KOPT-K1 (cell line): ENCODE results near the gene PRSS50.

Source experiments
- H3K27ac ChIP-seq: fragments of 200-600 bp; sonication (generic); 2 replicates; pipeline ENCODE4 v1.5.1; 2016; ENCODE audit warnings: antibody characterized with exemption, mild to moderate bottlenecking, low read depth, low read length; ENCODE audit not compliant: poor library complexity, severe bottlenecking
- H3K36me3 ChIP-seq: fragments of 200-600 bp; sonication (generic); 2 replicates; pipeline ENCODE4 v1.5.1; 2017; ENCODE audit warnings: antibody characterized with exemption, mild to moderate bottlenecking, low read length, moderate library complexity; ENCODE audit not compliant: insufficient read depth
- H3K9me3 ChIP-seq: fragments of 200-600 bp; sonication (generic); 2 replicates; pipeline ENCODE4 v1.5.1; 2017; ENCODE audit warnings: antibody characterized with exemption, low read length, mild to moderate bottlenecking; ENCODE audit not compliant: insufficient read depth, poor library complexity, severe bottlenecking

Gene PRSS50

DNA sequence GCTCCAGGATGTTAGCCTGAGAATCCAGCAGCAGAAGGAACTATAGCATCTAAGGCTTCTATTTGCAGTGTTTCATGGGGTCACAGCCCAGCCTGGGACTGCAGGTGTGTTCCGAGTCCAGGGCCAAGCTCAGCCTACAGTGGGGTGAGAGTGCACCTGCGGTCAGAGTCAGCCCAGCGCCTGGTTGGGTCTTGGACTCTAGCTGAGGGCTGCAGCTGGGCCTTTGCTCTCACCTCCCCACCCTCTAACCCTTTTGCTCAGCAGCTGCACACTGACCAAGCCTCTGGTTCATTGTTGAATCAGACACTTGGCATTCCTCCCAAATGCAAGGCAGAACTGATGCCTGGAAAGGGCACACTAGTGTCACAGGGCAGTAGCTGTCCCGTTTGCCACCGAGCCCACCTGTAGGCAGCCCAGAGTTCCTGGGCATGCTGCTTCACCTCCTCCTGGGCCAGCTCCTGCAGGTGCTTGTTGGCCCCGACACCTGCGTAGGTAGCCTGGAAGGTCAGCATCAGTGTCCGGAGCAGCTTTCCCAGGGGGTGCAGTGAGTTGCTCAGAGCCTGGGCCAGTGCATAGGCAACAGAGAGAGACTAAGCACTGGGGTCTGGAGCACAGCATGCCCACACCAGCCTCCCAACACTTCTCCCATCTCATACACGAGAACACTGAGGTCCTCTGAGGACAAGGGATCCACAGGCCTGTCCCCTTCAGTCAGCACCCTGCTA is 41.7 kb downstream of the PRSS50 start:
- no peak overlapping the region for H3K27ac ChIP-seq
- no peaks in the 10 kb centered on the region for H3K9me3 ChIP-seq
- no peaks in the 10 kb centered on the region for H3K36me3 ChIP-seq

GRCh38 chr3:46675426-46675825 is 42.2 kb downstream of the PRSS50 start:
- Histone ChIP-seq H3K36me3 (no peaks in the 10 kb centered on the region), H3K9me3 (no peaks in the 10 kb centered on the region)

DNA sequence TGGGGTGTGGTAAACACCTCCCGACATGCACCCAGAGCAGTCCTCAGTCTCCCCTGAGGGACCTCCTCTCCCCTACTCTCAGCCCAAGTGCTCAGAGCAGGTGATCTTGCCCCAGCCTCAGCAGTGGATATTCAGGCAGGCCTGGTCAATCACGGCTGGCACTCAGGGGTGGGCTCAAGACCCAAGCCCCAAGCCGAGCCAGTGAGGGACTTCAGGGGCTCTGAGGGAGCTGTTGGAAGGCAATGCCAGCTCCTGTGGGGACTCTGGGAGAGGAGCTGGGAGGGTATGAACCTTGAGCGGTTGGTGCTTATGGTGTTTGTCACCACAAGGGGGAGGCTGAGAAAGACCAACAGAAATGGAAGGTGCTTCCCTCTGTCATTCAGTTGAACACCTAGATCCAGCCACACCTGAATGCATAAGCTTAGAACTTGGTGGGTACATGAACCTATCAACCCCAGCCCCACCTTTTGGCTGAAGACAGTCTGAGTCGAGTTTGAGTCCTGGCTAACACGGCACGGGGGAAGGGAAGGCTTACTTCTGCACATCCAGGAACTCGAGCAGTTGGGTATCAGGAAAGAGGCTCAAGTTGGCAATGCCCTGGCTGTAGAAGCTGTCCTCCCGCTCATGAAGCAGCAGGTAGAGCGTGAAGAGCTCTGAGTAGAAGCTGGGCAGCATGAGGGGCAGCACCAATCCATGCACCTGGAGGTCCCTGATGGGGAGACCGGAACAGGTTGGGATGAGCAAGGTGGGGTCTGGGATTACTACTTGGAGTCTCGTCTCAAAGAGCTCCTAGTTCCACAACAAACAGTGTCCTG is 43.4 kb downstream of the PRSS50 start:
- Histone ChIP-seq H3K27ac (no peak overlapping the region), H3K36me3 (no peaks in the 10 kb centered on the region), H3K9me3 (no peaks in the 10 kb centered on the region)

More at GRCh38 chr3:46675426-46675825, 42.2 kb downstream of the PRSS50 start:
- no peak overlapping the region for H3K27ac ChIP-seq

- no peaks in the 10 kb centered on the region for H3K36me3 ChIP-seq
- H3K9me3 ChIP-seq = no peaks in the 10 kb centered on the region
- no peak overlapping the region for H3K27ac ChIP-seq
Measured at GRCh38 chr3:46673151-46674030, 44.3 kb downstream of the PRSS50 start.

- no peak overlapping the region for H3K27ac ChIP-seq
- no peaks in the 10 kb centered on the region for H3K9me3 ChIP-seq
- H3K36me3 ChIP-seq = no peaks in the 10 kb centered on the region
Measured at GRCh38 chr3:46672349-46672695, 45.3 kb downstream of the PRSS50 start.

DNA sequence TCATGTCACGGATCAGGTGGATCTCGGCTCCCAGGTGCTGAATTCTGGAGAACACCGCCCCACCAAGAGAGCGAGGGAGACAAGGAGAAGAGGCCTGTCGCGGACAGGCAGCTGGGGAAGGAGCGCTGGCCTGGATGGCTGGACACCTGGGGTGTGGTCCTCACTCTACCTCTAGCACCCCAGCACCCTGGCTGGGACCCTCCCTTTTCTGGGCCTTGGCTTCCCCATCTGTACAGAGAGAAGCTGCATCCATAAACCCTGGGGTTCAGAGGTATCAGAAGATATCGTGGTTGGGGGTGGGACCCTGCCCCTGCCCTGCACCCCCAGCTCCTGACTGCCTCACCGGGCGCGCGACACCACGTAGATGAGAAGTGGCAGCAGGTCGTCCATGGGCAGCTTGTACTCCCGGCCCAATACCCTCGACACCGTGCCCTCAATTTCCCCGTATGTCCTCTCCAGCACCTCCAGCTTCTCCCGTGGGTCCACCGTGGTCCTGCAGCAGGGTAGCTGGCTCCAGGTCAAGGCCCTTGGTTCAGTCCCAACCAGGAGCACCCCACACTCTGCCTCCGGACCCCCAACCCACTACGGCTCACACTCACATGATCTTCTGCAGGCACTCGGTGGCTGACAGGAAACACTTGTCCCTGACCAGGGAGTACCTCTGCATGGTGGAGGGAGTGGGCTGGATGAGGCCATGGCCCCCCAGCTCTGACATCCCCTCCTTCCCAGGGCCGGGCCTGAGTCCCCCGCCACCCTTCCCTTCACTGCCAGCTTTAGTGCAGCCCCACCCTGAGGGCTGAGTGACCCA is 45.9 kb downstream of the PRSS50 start:
- H3K36me3 ChIP-seq = no peaks in the 10 kb centered on the region
- no peaks in the 10 kb centered on the region for H3K9me3 ChIP-seq
- no peak overlapping the region for H3K27ac ChIP-seq

DNA sequence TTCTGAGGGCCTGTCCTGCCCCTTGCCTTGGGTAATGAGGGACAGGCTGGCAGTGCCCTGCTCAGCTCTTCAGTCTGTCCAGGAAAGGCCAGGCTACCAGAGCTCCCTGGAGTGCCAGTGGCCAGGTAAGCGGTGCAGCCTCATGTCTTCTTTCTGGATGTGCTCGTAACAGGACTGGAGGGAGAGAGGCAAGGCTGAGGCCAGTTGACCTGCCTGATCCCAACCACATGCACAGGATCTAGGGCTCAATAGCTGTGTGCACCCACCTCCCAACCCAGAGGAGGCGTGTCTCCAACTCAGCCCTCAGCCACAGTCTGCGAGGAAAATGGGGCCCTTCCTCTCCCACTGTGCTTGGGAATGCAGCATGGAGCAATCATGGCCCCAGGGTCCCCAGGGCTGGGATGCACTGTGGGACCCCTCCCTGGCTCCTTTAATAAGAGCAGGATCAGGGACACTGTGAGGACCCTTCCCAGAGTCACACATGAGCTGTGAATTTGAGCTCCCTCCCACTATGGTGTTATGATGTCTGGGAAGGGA is 46.7 kb downstream of the PRSS50 start:
- Histone ChIP-seq H3K27ac (no peak overlapping the region), H3K9me3 (no peaks in the 10 kb centered on the region), H3K36me3 (no peaks in the 10 kb centered on the region)

DNA sequence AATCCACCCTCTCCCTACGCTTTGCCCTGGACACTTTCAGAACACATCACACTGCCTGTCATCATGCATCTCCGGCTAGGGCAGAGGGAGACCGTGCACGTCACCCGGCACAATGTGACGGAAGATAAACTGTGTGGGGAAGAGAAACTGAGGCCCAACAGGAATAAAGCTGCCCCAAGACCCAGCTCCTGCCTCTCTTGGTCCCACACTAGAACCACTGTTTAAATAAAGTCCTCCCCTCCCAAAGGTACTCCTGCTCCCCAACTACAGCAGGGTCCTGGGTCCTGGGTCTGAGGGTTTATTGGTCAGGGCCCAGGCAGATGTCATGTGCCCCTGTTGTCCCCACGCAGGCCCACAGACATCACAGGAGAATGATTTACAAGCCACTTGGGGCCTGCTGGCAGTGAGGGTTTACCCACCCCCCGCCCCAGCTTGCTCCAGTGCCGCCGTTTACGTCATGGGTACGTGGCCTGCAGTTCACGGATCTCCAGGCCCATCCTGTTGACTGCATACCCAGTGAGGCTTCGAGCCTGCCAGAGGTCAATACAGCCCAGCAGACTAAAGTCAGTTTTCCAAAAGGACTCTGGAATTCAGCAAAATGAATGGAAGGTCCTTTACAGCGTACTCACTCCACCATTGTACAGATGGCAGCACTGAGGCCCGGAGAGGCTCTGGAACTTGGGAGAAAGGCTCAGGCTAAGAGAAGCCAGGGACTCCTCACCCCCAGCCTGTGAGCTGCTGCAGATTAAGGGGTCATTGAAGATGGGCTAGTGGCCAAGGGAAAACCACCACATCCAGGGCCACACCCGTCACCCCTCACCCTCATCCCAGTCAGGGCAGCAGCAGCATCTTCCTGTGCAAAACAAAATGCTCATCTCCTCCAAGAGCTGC is 47.4 kb downstream of the PRSS50 start:
- Histone ChIP-seq H3K27ac (no peak overlapping the region), H3K36me3 (no peaks in the 10 kb centered on the region), H3K9me3 (no peaks in the 10 kb centered on the region)

GRCh38 chr3:46669191-46669999 is 48.3 kb downstream of the PRSS50 start:
- Histone ChIP-seq H3K9me3 (no peaks in the 10 kb centered on the region), H3K27ac (no peak overlapping the region), H3K36me3 (no peaks in the 10 kb centered on the region)

GRCh38 chr3:46668591-46668990 is 49.1 kb downstream of the PRSS50 start:
- Histone ChIP-seq H3K36me3 (no peaks in the 10 kb centered on the region), H3K27ac (no peak overlapping the region), H3K9me3 (no peaks in the 10 kb centered on the region)

DNA sequence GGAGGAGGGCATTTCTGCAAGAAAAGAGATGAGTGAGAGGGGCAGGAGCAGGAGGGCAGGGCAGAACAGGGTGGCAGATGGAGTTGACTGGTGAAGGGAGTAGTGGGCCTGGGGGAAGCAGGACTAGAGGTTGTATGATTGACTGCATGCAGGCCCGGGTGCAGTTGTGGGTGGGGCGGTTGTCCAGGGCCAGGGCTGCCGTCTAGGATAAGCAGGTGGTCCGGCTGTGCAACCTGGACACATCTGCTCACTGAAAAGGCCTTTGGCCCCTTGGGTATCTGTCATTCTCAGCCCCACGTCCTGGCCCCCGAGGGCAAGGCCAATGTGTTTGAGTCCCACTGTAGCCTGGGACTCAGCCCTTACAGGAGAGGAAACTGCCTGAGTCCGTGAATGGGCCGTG is 49.6 kb downstream of the PRSS50 start:
- Histone ChIP-seq H3K36me3 (no peaks in the 10 kb centered on the region), H3K27ac (no peak overlapping the region), H3K9me3 (no peaks in the 10 kb centered on the region)

- no peaks in the 10 kb centered on the region for H3K9me3 ChIP-seq
Measured at GRCh38 chr3:46667657-46668056, 50.0 kb downstream of the PRSS50 start.

DNA sequence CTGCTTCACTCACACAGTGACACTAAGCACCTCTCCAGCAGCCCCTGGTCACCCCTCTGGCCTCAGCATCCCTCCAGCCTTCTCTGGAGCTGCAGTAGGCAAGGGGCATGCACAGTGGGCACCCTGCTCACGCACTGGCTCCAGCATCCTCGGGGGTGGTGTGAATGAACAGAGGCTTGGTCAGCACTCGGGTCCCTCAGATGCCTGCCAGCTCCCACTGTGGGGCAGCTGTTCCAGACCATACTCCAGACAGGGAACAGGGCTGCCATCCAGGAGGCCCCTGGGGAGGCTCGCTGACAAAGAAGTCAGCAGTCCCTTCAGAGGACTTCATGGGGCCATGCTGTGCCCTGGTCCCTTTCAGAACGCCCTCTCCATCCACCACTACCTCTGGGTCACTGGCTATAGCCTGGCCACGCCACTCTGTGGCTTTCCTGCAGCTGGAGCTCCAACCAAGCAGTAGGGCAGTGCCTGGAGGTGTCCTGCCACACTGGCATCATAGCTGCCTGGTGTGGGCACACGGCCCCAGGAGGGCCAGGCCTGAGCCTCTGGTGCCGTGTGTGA is 50.5 kb downstream of the PRSS50 start:
- Histone ChIP-seq H3K36me3 (no peaks in the 10 kb centered on the region), H3K27ac (no peak overlapping the region), H3K9me3 (no peaks in the 10 kb centered on the region)

More at GRCh38 chr3:46667657-46668056, 50.0 kb downstream of the PRSS50 start:
- Histone ChIP-seq H3K27ac (no peak overlapping the region), H3K36me3 (no peaks in the 10 kb centered on the region)
